Mammary epithelial cell (primary cell): ENCODE data around the gene BCAS3.
"Not testable (repeated sequence)": the region's sequence is repeated elsewhere in the genome, so short reads cannot be mapped to it uniquely, and the experiment has no call there.

Experiments used
- CTCF ChIP-seq, 2 donors: IDR thresholded peaks in 1 of 2; conservative IDR thresholded peaks in 1 of 2; 2 replicates each; pipeline ENCODE4 v1.5.1; 2011 to 2012; ENCODE audit warnings: inconsistent platforms in 2 of 2, low read length in 2 of 2, mild to moderate bottlenecking in 2 of 2, control low read depth in 1 of 2, low read depth in 1 of 2; ENCODE audit not compliant: insufficient read depth in 1 of 2; ENCODE audit errors: extremely low read depth in 1 of 2
- EZH2 ChIP-seq: IDR thresholded peaks from 2 replicates; pipeline ENCODE4 v1.6.1; 2012; ENCODE audit warnings: low read length, inconsistent platforms, borderline replicate concordance

GRCh38 chr17:60756798-60757197 lies 79.1 kb downstream of the BCAS3 start:
- not testable (repeated sequence) for TF ChIP-seq CTCF (conservative IDR thresholded peaks at IDR 0.05 in 1 of 2, IDR thresholded peaks at IDR 0.05 in 1 of 2; ENCODE audit: extremely low read depth in 1 of 2, insufficient read depth in 1 of 2, low read depth in 1 of 2, low read length in 2 of 2); EZH2
